ENCODE measurements around the gene ZNF296. TPM values are rescaled to one million over a fixed set of nuclear protein-coding genes. Genes with fewer than 3 reads are reported as not detected.

ZNF296 gene
- total and polyA plus RNA-seq, 2 of the 13 experiments (the other 11 are each of a cell fraction or from before 2014, with no cell fraction given), result 0.26 to 0.62 TPM

DNA sequence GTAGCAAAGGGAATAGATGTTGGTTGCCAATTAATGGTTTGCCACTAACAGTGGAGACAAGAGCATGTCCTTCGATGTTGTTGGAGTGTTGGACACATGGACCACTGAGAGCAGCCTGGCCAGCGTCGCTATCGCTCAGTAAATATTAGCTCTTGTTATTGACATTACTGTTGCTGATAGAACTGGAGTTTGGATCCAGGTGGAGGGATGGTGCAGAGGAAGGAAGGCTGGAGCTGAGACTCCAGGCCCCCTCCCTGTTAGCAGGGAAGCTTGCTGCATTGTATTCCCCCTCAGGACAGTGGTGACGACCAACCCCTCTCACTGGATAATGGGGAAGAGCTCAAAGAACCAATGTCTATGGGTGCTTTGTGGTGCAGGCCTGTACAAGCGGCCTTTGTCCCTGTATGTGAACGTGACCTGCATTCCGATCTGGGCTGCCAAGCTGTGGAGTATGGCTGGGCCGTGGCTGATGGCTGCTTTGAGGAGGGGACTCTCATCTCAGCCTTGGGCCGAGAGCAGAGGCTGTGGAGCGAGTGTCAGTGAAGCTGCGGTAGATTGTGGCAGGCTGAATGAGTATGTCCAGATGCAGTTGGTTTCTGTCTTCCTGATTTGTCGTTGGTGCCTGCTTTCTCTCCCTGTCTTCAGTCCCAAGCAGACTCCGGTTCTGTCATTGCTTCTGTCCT lies 30.5 kb downstream of the ZNF296 start (continued):
- TF ChIP-seq, protein P1, sequence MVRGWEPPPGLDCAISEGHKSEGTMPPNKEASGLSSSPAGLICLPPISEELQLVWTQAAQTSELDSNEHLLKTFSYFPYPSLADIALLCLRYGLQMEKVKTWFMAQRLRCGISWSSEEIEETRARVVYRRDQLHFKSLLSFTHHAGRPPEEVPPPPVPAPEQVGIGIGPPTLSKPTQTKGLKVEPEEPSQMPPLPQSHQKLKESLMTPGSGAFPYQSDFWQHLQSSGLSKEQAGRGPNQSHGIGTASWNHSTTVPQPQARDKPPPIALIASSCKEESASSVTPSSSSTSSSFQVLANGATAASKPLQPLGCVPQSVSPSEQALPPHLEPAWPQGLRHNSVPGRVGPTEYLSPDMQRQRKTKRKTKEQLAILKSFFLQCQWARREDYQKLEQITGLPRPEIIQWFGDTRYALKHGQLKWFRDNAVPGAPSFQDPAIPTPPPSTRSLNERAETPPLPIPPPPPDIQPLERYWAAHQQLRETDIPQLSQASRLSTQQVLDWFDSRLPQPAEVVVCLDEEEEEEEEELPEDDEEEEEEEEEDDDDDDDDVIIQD (CRISPR knock-in tag; IDR thresholded peaks at IDR 0.05; ENCODE audit: low read depth), result peak; percentile 60; the same call in 1 of the 2 replicates
- no peak for TF ChIP-seq ZNF768 (CRISPR knock-in tag; IDR thresholded peaks at IDR 0.05)
- TF ChIP-seq NR2F6 (IDR thresholded peaks at IDR 0.05), result peak; percentile 50; the same call in 1 of the 2 replicates
- peak; percentile 82 for TF ChIP-seq NR2F6 (CRISPR knock-in tag; IDR thresholded peaks at IDR 0.05)
- TF ChIP-seq TARDBP (CRISPR knock-in tag; IDR thresholded peaks at IDR 0.05), result peak; percentile 96
- TF ChIP-seq, protein P2, sequence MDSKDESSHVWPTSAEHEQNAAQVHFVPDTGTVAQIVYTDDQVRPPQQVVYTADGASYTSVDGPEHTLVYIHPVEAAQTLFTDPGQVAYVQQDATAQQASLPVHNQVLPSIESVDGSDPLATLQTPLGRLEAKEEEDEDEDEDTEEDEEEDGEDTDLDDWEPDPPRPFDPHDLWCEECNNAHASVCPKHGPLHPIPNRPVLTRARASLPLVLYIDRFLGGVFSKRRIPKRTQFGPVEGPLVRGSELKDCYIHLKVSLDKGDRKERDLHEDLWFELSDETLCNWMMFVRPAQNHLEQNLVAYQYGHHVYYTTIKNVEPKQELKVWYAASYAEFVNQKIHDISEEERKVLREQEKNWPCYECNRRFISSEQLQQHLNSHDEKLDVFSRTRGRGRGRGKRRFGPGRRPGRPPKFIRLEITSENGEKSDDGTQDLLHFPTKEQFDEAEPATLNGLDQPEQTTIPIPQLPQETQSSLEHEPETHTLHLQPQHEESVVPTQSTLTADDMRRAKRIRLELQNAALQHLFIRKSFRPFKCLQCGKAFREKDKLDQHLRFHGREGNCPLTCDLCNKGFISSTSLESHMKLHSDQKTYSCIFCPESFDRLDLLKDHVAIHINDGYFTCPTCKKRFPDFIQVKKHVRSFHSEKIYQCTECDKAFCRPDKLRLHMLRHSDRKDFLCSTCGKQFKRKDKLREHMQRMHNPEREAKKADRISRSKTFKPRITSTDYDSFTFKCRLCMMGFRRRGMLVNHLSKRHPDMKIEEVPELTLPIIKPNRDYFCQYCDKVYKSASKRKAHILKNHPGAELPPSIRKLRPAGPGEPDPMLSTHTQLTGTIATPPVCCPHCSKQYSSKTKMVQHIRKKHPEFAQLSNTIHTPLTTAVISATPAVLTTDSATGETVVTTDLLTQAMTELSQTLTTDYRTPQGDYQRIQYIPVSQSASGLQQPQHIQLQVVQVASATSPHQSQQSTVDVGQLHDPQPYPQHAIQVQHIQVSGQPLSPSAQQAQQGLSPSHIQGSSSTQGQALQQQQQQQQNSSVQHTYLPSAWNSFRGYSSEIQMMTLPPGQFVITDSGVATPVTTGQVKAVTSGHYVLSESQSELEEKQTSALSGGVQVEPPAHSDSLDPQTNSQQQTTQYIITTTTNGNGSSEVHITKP (CRISPR knock-in tag; IDR thresholded peaks at IDR 0.05; ENCODE audit: low read depth), result peak; percentile 98
- TF ChIP-seq ZNF605 (CRISPR knock-in tag; IDR thresholded peaks at IDR 0.05), result peak; percentile 73; the same call in 1 of the 2 replicates
- TF ChIP-seq, protein P3, sequence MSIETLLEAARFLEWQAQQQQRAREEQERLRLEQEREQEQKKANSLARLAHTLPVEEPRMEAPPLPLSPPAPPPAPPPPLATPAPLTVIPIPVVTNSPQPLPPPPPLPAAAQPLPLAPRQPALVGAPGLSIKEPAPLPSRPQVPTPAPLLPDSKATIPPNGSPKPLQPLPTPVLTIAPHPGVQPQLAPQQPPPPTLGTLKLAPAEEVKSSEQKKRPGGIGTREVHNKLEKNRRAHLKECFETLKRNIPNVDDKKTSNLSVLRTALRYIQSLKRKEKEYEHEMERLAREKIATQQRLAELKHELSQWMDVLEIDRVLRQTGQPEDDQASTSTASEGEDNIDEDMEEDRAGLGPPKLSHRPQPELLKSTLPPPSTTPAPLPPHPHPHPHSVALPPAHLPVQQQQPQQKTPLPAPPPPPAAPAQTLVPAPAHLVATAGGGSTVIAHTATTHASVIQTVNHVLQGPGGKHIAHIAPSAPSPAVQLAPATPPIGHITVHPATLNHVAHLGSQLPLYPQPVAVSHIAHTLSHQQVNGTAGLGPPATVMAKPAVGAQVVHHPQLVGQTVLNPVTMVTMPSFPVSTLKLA (IDR thresholded peaks at IDR 0.05), result peak; percentile 82
- TF ChIP-seq HNF4A (CRISPR knock-in tag; IDR thresholded peaks at IDR 0.05), result peak; percentile 89
- 0 out of 2 replicates have a peak, but pooled peaks have one; percentile 30 for TF ChIP-seq RBAK (CRISPR knock-in tag; IDR thresholded peaks at IDR 0.05)
- TF ChIP-seq ZNF3 (CRISPR knock-in tag; IDR thresholded peaks at IDR 0.05), result 0 out of 2 replicates have a peak, but pooled peaks have one; percentile 29
- peak; percentile 68 for TF ChIP-seq ASH2L (IDR thresholded peaks at IDR 0.05; ENCODE audit: insufficient read length, low read depth, low read length)
- TF ChIP-seq EP300 (IDR thresholded peaks at IDR 0.05; ENCODE audit: low read depth in 2 of 2, low read length in 2 of 2), result peak in 1 of 2 experiments; percentile 83; a peak in 3 of 4 replicates
- peak; percentile 72 for TF ChIP-seq EP300 (CRISPR knock-in tag; IDR thresholded peaks at IDR 0.05; ENCODE audit: borderline replicate concordance)
- TF ChIP-seq, protein P4, sequence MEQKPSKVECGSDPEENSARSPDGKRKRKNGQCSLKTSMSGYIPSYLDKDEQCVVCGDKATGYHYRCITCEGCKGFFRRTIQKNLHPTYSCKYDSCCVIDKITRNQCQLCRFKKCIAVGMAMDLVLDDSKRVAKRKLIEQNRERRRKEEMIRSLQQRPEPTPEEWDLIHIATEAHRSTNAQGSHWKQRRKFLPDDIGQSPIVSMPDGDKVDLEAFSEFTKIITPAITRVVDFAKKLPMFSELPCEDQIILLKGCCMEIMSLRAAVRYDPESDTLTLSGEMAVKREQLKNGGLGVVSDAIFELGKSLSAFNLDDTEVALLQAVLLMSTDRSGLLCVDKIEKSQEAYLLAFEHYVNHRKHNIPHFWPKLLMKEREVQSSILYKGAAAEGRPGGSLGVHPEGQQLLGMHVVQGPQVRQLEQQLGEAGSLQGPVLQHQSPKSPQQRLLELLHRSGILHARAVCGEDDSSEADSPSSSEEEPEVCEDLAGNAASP (CRISPR knock-in tag; IDR thresholded peaks at IDR 0.05; ENCODE audit: borderline replicate concordance), result peak; percentile 75
- TF ChIP-seq, protein P5, sequence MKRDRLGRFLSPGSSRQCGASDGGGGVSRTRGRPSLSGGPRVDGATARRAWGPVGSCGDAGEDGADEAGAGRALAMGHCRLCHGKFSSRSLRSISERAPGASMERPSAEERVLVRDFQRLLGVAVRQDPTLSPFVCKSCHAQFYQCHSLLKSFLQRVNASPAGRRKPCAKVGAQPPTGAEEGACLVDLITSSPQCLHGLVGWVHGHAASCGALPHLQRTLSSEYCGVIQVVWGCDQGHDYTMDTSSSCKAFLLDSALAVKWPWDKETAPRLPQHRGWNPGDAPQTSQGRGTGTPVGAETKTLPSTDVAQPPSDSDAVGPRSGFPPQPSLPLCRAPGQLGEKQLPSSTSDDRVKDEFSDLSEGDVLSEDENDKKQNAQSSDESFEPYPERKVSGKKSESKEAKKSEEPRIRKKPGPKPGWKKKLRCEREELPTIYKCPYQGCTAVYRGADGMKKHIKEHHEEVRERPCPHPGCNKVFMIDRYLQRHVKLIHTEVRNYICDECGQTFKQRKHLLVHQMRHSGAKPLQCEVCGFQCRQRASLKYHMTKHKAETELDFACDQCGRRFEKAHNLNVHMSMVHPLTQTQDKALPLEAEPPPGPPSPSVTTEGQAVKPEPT (CRISPR knock-in tag; IDR thresholded peaks at IDR 0.05; ENCODE audit: low read depth), result peak; percentile 53; the same call in 1 of the 2 replicates
- TF ChIP-seq, protein P6, sequence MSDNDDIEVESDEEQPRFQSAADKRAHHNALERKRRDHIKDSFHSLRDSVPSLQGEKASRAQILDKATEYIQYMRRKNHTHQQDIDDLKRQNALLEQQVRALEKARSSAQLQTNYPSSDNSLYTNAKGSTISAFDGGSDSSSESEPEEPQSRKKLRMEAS (IDR thresholded peaks at IDR 0.05), result peak; percentile 90
- TF ChIP-seq SOX13 (IDR thresholded peaks at IDR 0.05), result peak; percentile 44; the same call in 1 of the 2 replicates
- TF ChIP-seq SOX13 (CRISPR knock-in tag; conservative IDR thresholded peaks at IDR 0.05 in 1 of 2, IDR thresholded peaks at IDR 0.05 in 1 of 2), result peak in 1 of 2 experiments; percentile 87; a peak in 2 of 4 replicates
